HG03066 (cell line): ENCODE measurements around the gene RNF31.

ENCODE experiments used
- ATAC-seq: cut with Tn5 transposase; IDR thresholded peaks from one replicate; pipeline ENCODE4 v1.9.1; 2021; ENCODE audit warnings: low read depth; ENCODE audit not compliant: unreplicated experiment

RNF31 gene

GRCh38 chr14:24136684-24137528 lies 10.4 kb upstream of the RNF31 start:
- no peak for ATAC-seq

- no peak for ATAC-seq
These were observed 9.5 kb upstream of the RNF31 start for GRCh38 chr14:24137529-24138395.

- ATAC-seq, result no peak
These were observed 8.7 kb upstream of the RNF31 start for GRCh38 chr14:24138396-24139271.

GRCh38 chr14:24139272-24139934 lies 7.9 kb upstream of the RNF31 start:
- no peak for ATAC-seq

GRCh38 chr14:24141097-24141880 lies 6.0 kb upstream of the RNF31 start, which contains the start of gene EMC9:
Gene EMC9 (minus strand): TSS chr14:24141591. CDS start chr14:24141304, 287 bp downstream.
- ATAC-seq, result peak; percentile 81

GRCh38 chr14:24143511-24143910 lies 3.8 kb upstream of the RNF31 start:
- ATAC-seq, result no peak

GRCh38 chr14:24144451-24144850 lies 2.8 kb upstream of the RNF31 start:
- ATAC-seq, result no peak

- ATAC-seq, result no peak
These were observed 2.1 kb upstream of the RNF31 start for GRCh38 chr14:24145219-24145618.

GRCh38 chr14:24145690-24146452 lies 1.4 kb upstream of the RNF31 start:
- ATAC-seq, result no peak

- peak; percentile 57 for ATAC-seq
These were observed 783 bp upstream of the RNF31 start, which contains the start of gene PSME2 for GRCh38 chr14:24146453-24146977. Gene PSME2 (minus strand): TSS chr14:24146610. CDS start chr14:24146581, 29 bp downstream.

GRCh38 chr14:24147761-24148428 lies 597 bp downstream of the RNF31 start:
- ATAC-seq, result no peak

- no peak for ATAC-seq
These were observed 2.1 kb downstream of the RNF31 start for GRCh38 chr14:24149302-24149969.

- ATAC-seq, result no peak
These were observed 2.8 kb downstream of the RNF31 start for GRCh38 chr14:24150061-24150460.

- no peak for ATAC-seq
These were observed 3.3 kb downstream of the RNF31 start for GRCh38 chr14:24150567-24150966.

GRCh38 chr14:24150993-24151392 lies 3.7 kb downstream of the RNF31 start:
- ATAC-seq, result no peak

- no peak for ATAC-seq
These were observed 4.2 kb downstream of the RNF31 start for GRCh38 chr14:24151404-24152080.
